HepG2 (cell line): ENCODE measurements around the gene HAUS1. TPM values are rescaled to one million over a fixed set of nuclear protein-coding genes. Genes with fewer than 3 reads are reported as not detected.
A peak's percentile ranks its signal among the peaks of the same experiment; 100 is the strongest.

Source experiments
- ATAC-seq: fragments of 200-7000 bp; cut with Tn5 transposase; 3 replicates; pipeline ENCODE4 v1.9.1; 2020; ENCODE audit warnings: mild to moderate bottlenecking, moderate library complexity
- BruUV-seq: library from RNA; stranded (reverse); fragments of 400-500 nt; replicated peaks from 2 replicates; lab custom pipeline; 2021; lab: Mats Ljungman, UMichigan
- CTCF ChIA-PET: fragments of 300-600 bp; formaldehyde crosslinking; extraction: SDS; loops from one replicate; lab custom pipeline; 2021; ENCODE audit warnings: low total read pairs, inconsistent platforms, low intra/inter-chr PET ratio; lab: Yijun Ruan, JAX
- POLR2A ChIA-PET: fragments of 350-600 bp; sonication (Branson Sonifier 250); formaldehyde crosslinking; loops from one replicate; lab custom pipeline; 2020; ENCODE audit warnings: antibody characterized with exemption, inconsistent platforms; lab: Yijun Ruan, JAX
- DNase-seq: peaks from one replicate; pipeline ENCODE4 v3.0.0-alpha.2; 2015; ENCODE audit warnings: low spot score
- FAIRE-seq: peaks from 3 replicates; lab custom pipeline; 2011; peaks lifted over from hg19 to GRCh38; lab: Jason Lieb, UNC
- H2AFZ ChIP-seq: one replicate; pipeline ENCODE4 v1.6.1; 2011; ENCODE audit warnings: low read length, inconsistent platforms
- H3K27ac ChIP-seq: fragments of 300-600 bp; 3 replicates; pipeline ENCODE4 v1.8.0; 2011; ENCODE audit warnings: mixed run types, mild to moderate bottlenecking, mixed read lengths, low read length, inconsistent platforms; ENCODE audit not compliant: insufficient read depth; ENCODE audit errors: extremely low read length
- H3K27me3 ChIP-seq, 2 experiments: fragments of 200-600 bp in 1 of 2; 2 replicates in 1 of 2; 3 replicates in 1 of 2; pipeline versions ENCODE4 v1.6.0 to v1.8.0; 2011; ENCODE audit warnings: low read length in 2 of 2, mild to moderate bottlenecking in 2 of 2, moderate library complexity in 2 of 2, inconsistent platforms in 1 of 2; ENCODE audit not compliant: insufficient read depth in 2 of 2, control insufficient read depth in 1 of 2
- H3K36me3 ChIP-seq, 2 experiments: fragments of 200-600 bp in 1 of 2; replicated peaks in 1 of 2; 2 replicates in 1 of 2; 3 replicates in 1 of 2; pipeline versions ENCODE4 v1.5.1 to v1.8.0; 2011; ENCODE audit warnings: low read length in 2 of 2, inconsistent platforms in 1 of 2; ENCODE audit not compliant: insufficient read depth in 2 of 2, control insufficient read depth in 1 of 2
- H3K4me1 ChIP-seq: 2 replicates; pipeline ENCODE4 v1.5.1; 2012; ENCODE audit warnings: low read length, inconsistent platforms; ENCODE audit not compliant: insufficient read depth
- H3K4me2 ChIP-seq: 2 replicates; pipeline ENCODE4 v1.6.0; 2011; ENCODE audit warnings: low read depth, low read length, inconsistent platforms
- H3K4me3 ChIP-seq, 3 experiments: fragments of 200-600 bp in 1 of 3; sonication (generic), shearing (Covaris generic) in 1 of 3; replicated peaks in 1 of 3; 2 replicates each; pipeline ENCODE4 v1.5.1; 2011 to 2016; ENCODE audit warnings: low read length in 3 of 3, inconsistent platforms in 2 of 3, low read depth in 2 of 3, mild to moderate bottlenecking in 2 of 3, control low read depth in 1 of 3, mixed read lengths in 1 of 3; ENCODE audit not compliant: insufficient read depth in 1 of 3
- H3K79me2 ChIP-seq: one replicate; pipeline ENCODE4 v1.6.1; 2011; ENCODE audit warnings: low read length, inconsistent platforms; ENCODE audit not compliant: insufficient read depth
- H3K9ac ChIP-seq: 2 replicates; pipeline ENCODE4 v1.6.0; 2011; ENCODE audit warnings: mild to moderate bottlenecking, low read depth, low read length, inconsistent platforms; ENCODE audit not compliant: insufficient read depth
- H3K9me3 ChIP-seq: 2 replicates; pipeline ENCODE4 v1.5.1; 2012; ENCODE audit warnings: mild to moderate bottlenecking, low read length
- H4K20me1 ChIP-seq: 2 replicates; pipeline ENCODE4 v1.6.0; 2011; ENCODE audit warnings: inconsistent platforms, mild to moderate bottlenecking, low read length, moderate library complexity; ENCODE audit not compliant: insufficient read depth
- NR3C1 ChIP-seq: sonication (generic); formaldehyde crosslinking; IDR thresholded peaks from 2 replicates; pipeline ENCODE4 v1.4.0; 2020; ENCODE audit warnings: missing genetic modification reagents
- SRF ChIP-seq: IDR thresholded peaks from 2 replicates; pipeline ENCODE4 v1.6.1; 2011; ENCODE audit warnings: mild to moderate bottlenecking, low read depth, low read length, moderate library complexity
- ZNF333 ChIP-seq: sonication (generic); formaldehyde crosslinking; IDR thresholded peaks from 2 replicates; pipeline ENCODE4 v1.4.0; 2020; ENCODE audit warnings: mild to moderate bottlenecking, missing genetic modification reagents, borderline replicate concordance
- ZNF570 ChIP-seq: sonication (generic); formaldehyde crosslinking; IDR thresholded peaks from 2 replicates; pipeline ENCODE4 v1.4.0; 2020; ENCODE audit warnings: mild to moderate bottlenecking, missing genetic modification reagents, borderline replicate concordance
- WGBS: methylation state at CpG from one replicate; pipeline ENCODE4 v1.1.6; 2017; ENCODE audit warnings: low lambda C conversion rate; 5-methylcytosine and 5-hydroxymethylcytosine counted together
- in situ Hi-C: cut with HindIII; loops from 2 replicates; pipeline ENCODE4 v1.10.0; 2017; ENCODE audit warnings: low pct_unique_long_range_greater_than_20kb; ENCODE audit not compliant: extremely low pct_ligation_motif_present
- intact Hi-C: fragments of 100-400 bp; cut with micrococcal nuclease; formaldehyde crosslinking; loops from one replicate; pipeline ENCODE4 v1.10.0; 2022; ENCODE audit not compliant: unreplicated experiment
- polyA plus RNA-seq, 8 experiments: library from polyadenylated mRNA; depleted of rRNA in 3 of 8; stranded (reverse) in 7 of 8; unstranded in 1 of 8; fragments of >200 nt; fragmentation: Illumina TruSeq in 4 of 8; extraction: Trizol in 4 of 8; gene quantifications; 2 replicates each; pipeline versions ENCODE4 v1.2.1 to v1.2.3, GENCODE V29; 2011 to 2016; ENCODE audit warnings: low read depth in 4 of 8, missing spikeins in 1 of 8, mixed read lengths in 1 of 8; ENCODE audit not compliant: insufficient read depth in 1 of 8
- total RNA-seq, 5 experiments: library from RNA; depleted of rRNA; stranded (reverse); fragments of >200 nt; fragmentation: Illumina TruSeq; extraction: Trizol; gene quantifications; 2 replicates each; pipeline ENCODE4 v1.2.3, GENCODE V29; 2016; ENCODE audit warnings: low read depth in 1 of 5
- TF ChIP-seq, protein P1 (sequence below): sonication (generic); formaldehyde crosslinking; IDR thresholded peaks from 2 replicates; pipeline ENCODE4 v1.9.0; 2021; ENCODE audit warnings: missing genetic modification reagents, borderline replicate concordance
- TF ChIP-seq, protein P2 (sequence below): sonication (generic); formaldehyde crosslinking; IDR thresholded peaks from 2 replicates; pipeline ENCODE4 v1.5.0; 2020; ENCODE audit warnings: mild to moderate bottlenecking, missing genetic modification reagents

Gene HAUS1
- total and polyA plus RNA-seq, 2 of the 13 experiments (the other 11 are each of a cell fraction or from before 2014, with no cell fraction given) = 20.6 to 59.2 TPM

DNA sequence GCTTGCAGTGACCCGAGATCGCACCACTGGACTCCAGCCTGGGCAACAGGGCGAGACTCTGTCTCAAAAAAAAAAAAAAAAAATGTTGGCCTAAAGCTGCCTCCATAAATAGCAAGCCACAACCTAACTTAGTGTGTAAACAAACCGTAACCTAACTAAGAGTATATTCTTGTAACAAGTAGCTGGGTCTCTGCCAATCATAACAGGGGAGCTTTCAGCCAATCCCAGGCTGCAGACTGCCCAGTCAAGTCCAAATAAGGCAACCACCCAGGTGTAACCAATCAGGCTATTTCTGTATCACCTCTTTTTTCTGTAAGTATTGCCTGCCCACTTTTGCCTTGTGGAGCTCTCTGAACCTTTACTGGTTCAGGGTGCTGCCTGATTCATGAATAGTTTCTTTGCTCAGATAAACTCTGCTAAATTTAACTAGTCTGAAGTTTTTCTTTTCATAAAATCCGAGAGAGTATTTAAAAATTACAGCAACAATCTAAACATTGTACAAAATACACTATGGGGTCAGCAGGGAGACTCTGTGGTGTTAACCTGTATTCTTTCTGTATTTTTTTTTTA is 36.7 kb upstream of the HAUS1 start (continued):
- TF ChIP-seq SRF = peak; percentile 84; the same call in 1 of the 2 replicates

DNA sequence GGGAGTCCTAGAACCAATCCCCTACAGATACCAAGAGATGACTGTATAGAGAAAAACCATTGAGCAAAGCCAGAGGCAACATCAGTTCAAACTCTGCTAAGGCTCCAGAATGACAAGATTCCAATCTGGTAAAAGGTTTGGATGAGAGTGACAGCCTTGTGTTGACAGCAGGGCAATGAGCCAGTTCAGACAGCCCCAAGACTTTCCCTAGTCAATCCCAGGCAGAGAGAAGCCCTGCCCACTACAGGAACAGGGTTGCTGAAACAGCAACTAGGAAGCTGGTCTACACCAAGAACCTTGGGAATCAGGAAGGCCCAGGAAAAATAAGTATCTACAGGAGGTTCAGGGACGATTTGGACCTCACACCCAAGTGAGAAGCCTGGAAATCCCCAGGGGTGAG is 35.4 kb upstream of the HAUS1 start:
- ChIA-PET CTCF (no interaction called here), POLR2A (no interaction called here)
- H3K4me1 ChIP-seq = peaks cover 21% of the 10 kb centered on the region
- ATAC-seq (no peak), FAIRE-seq (no peak), DNase-seq (no peak)
- BruUV-seq = no TSS peak
- no peak overlapping the region for H3K27ac ChIP-seq
- peaks cover 12 to 40% of the 10 kb centered on the region in 2 experiments; a peak in 4 of 5 replicates for H3K27me3 ChIP-seq
- no peaks in the 10 kb centered on the region for H3K79me2 ChIP-seq
- no peak for TF ChIP-seq ZNF333 (CRISPR knock-in tag)
- TF ChIP-seq, protein P1, sequence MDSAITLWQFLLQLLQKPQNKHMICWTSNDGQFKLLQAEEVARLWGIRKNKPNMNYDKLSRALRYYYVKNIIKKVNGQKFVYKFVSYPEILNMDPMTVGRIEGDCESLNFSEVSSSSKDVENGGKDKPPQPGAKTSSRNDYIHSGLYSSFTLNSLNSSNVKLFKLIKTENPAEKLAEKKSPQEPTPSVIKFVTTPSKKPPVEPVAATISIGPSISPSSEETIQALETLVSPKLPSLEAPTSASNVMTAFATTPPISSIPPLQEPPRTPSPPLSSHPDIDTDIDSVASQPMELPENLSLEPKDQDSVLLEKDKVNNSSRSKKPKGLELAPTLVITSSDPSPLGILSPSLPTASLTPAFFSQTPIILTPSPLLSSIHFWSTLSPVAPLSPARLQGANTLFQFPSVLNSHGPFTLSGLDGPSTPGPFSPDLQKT (CRISPR knock-in tag) = no peak
- TF ChIP-seq, protein P2, sequence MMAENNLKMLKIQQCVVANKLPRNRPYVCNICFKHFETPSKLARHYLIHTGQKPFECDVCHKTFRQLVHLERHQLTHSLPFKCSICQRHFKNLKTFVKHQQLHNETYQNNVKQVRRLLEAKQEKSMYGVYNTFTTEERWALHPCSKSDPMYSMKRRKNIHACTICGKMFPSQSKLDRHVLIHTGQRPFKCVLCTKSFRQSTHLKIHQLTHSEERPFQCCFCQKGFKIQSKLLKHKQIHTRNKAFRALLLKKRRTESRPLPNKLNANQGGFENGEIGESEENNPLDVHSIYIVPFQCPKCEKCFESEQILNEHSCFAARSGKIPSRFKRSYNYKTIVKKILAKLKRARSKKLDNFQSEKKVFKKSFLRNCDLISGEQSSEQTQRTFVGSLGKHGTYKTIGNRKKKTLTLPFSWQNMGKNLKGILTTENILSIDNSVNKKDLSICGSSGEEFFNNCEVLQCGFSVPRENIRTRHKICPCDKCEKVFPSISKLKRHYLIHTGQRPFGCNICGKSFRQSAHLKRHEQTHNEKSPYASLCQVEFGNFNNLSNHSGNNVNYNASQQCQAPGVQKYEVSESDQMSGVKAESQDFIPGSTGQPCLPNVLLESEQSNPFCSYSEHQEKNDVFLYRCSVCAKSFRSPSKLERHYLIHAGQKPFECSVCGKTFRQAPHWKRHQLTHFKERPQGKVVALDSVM = no peak
- no peak for TF ChIP-seq NR3C1 (CRISPR knock-in tag)
- TF ChIP-seq ZNF570 = no peak
- no peak overlapping the region for H3K9ac ChIP-seq
- peaks cover 9% of the 10 kb centered on the region; the same call in 1 of the 2 replicates for H4K20me1 ChIP-seq
- H3K4me2 ChIP-seq = no peak overlapping the region
- no peak overlapping the region for H3K4me3 ChIP-seq
- WGBS = 0% methylated on average over 1 of the region's 1 CpG
- H3K9me3 ChIP-seq = no peaks in the 10 kb centered on the region
- intact Hi-C loops (no loop called here), in situ Hi-C loops (no loop called here)
- H3K36me3 ChIP-seq = no peaks in the 10 kb centered on the region
- no peak overlapping the region for H2AFZ ChIP-seq
